ENCODE results near the gene MOSPD3.
"Not testable (repeated sequence)": the region's sequence is repeated elsewhere in the genome, so short reads cannot be mapped to it uniquely, and the experiment has no call there.

Gene MOSPD3

GRCh38 chr7:100611983-100612729 is at the start of gene MOSPD3:
TSS of gene MOSPD3 (plus strand) at chr7:100612540. CDS start at chr7:100612792, 252 bp downstream.
- no peak for TF ChIP-seq CTCF (IDR thresholded peaks at IDR 0.05)
- H3K27ac ChIP-seq: peak within 1 kb of the TSS; percentile 87 to 91
- peak; percentile 99 for DNase-seq (ENCODE audit: low spot score)

GRCh38 chr7:100563100-100563564 is 49.2 kb upstream of the MOSPD3 start:
- H3K27ac ChIP-seq: no peak overlapping the region
- no peak for DNase-seq (ENCODE audit: low spot score)
- TF ChIP-seq CTCF (IDR thresholded peaks at IDR 0.05): no peak

More at GRCh38 chr7:100611983-100612729, at the start of gene MOSPD3:
- peak within 1 kb of the TSS; percentile 86 for H3K4me3 ChIP-seq

GRCh38 chr7:100563809-100564400 is 48.4 kb upstream of the MOSPD3 start:
- Histone ChIP-seq H3K27ac (no peak overlapping the region), H3K4me3 (no peak overlapping the region)
- peak; percentile 90 for TF ChIP-seq CTCF (IDR thresholded peaks at IDR 0.05)
- no peak for DNase-seq (ENCODE audit: low spot score)

More at GRCh38 chr7:100563100-100563564, 49.2 kb upstream of the MOSPD3 start:
- H3K4me3 ChIP-seq: no peak overlapping the region

GRCh38 chr7:100564405-100564804 is 47.9 kb upstream of the MOSPD3 start:
- DNase-seq (ENCODE audit: low spot score); H3K27ac ChIP-seq; H3K4me3 ChIP-seq: not testable (repeated sequence)

GRCh38 chr7:100565133-100565571 is 47.2 kb upstream of the MOSPD3 start:
- no peak for DNase-seq (ENCODE audit: low spot score)
- Histone ChIP-seq H3K4me3 (no peak overlapping the region), H3K27ac (no peak overlapping the region)
- no peak for TF ChIP-seq CTCF (IDR thresholded peaks at IDR 0.05)

- Histone ChIP-seq H3K4me3 (no peak overlapping the region), H3K27ac (no peak overlapping the region)
- DNase-seq (ENCODE audit: low spot score): peak; percentile 69
- TF ChIP-seq CTCF (IDR thresholded peaks at IDR 0.05): no peak
These were observed 46.3 kb upstream of the MOSPD3 start for GRCh38 chr7:100566018-100566531.

GRCh38 chr7:100567031-100567730 is 45.2 kb upstream of the MOSPD3 start:
- Histone ChIP-seq H3K27ac (peak overlapping the region in 1 of 2 donors; percentile 16), H3K4me3 (no peak overlapping the region)
- TF ChIP-seq CTCF (IDR thresholded peaks at IDR 0.05): no peak
- DNase-seq (ENCODE audit: low spot score): no peak

Data from coronary artery (tissue), 2 donors.